ENCODE measurements around the gene PLAAT5.
"Not testable (repeated sequence)": the region's sequence is repeated elsewhere in the genome, so short reads cannot be mapped to it uniquely, and the experiment has no call there.

PLAAT5 gene, protein sequence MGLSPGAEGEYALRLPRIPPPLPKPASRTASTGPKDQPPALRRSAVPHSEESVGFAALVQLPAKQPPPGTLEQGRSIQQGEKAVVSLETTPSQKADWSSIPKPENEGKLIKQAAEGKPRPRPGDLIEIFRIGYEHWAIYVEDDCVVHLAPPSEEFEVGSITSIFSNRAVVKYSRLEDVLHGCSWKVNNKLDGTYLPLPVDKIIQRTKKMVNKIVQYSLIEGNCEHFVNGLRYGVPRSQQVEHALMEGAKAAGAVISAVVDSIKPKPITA

DNA sequence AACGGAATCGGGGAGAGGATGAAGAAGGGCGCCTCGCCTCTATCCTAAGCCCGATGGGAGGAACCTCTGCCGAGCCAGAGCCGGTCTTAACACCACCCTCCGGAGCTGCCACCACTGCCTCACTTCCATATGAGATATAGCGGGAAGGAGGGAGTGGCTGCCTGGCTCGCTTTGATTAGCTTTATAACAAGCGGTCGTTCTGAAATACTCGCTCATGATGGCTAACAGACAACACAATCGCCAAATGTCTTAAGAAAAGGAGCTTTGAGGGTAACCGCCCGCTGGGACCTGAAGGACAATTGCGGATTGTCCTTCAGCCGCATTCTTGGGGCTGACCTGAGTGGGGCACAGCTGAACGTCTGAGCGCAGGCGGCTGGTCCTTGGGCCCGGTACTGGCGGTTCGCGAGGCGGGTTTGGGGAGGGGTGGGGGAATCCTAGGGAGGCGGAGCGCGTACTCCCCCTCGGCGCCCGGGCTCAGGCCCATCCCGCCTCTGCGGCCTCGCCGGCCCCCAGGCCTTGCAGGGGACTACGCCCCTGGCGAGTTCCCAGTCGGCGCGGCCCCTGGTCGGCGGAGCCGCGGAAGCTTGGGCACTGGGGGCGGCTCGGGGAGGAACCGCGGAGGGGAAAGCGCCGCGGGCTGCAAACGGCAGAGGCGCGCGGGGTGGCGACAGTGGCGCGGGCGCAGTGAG, at the start of gene PLAAT5:
PLAAT5 (minus strand) TSS at position 617 of the 689 bp plus-strand sequence; CDS start at position 484, 133 bp downstream.
- DNase-seq = no peak

DNA sequence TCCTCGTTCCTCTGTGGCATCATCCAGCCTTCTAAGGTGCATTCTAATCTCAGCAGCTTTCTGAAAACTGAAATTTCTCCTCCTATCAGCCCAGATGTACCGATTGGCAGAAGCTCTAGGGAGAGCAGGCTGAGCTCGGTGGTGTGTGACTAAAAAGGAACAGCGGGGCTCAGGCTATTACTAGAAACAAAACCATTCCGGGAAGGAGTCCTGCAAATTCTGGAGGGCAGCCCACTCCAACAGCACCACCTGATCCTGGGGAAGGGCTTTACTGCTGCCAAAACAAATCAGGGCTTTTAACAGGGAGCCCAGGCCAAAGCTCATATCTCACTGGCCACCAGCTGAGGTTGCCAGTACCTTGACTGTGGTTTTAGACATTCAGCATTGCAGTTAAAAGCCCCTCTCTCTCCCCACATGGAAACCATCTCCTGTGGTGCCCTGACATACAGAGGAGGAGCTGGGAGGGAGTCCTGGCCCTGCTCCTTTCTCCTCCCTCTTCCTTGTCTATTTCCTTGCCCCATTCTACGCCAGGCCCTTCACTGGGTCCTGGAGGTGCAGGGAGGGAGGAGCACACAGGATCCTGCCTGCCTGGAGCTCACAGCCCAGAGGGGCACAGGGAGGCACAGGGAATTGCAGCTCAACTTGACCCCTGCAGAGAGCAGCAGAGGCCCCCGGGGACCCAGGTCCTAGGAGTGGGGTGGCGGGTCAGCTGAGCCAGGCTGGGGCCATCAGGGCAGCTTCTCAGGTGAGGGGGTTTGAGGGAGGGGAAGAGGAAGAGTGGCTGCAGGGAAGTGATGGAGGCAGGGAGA, 46.5 kb upstream of the PLAAT5 start:
- DNase-seq = no peak

DNA sequence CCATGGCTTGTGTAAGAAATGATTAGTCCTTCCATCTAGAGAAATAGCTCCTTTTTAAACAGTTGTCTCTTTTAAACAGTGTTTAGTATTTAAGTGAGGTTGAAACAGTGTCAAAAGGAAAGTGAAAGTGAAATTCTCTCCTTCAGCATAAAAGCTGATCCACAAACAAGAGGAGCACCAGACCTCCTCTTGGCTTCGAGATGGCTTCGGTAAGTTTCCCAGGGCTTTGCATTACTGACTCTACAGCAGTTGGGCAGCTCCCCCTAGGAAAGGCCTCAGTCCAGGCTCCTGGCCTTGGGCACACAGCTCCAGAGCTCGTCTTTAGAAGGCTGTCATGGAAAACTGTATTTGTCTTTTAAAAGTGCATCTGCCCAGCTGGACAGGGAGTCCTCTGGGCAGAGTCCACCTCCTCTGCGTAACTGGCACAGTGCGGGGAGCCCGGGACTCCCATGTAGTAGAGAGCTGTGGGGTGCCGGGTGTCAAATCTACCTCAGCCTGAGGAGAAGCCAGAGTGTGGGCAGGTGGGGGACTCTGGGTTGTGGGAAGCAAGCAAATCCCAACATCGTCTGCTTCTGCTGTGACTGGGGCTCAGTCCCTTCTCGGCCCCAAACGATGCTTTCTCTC, 45.8 kb upstream of the PLAAT5 start, which contains the start of gene PLAAT4:
PLAAT4 (plus strand) TSS at position 140 of the 624 bp plus-strand sequence; CDS start at position 201, 61 bp downstream.
- no peak for DNase-seq

DNA sequence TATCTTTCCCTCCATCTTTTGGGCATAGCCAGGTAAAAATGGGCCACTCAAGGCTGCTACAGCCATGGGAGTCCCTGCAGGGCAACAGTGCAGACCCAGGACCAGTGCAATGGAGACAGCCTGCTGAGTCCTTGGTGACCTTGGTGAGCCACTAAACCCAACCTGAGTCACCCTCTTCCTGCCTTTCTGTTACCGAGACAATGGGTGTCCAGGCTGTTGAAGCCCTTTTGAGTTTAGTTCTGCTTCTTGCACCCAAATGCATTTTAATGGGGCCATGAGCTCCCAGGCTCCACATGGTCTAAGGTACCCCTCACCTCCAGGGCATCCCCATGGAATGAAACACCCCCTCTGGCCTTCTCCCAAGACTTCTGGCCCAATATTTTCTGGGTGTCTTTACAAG, 44.8 kb upstream of the PLAAT5 start:
- no peak for DNase-seq

DNA sequence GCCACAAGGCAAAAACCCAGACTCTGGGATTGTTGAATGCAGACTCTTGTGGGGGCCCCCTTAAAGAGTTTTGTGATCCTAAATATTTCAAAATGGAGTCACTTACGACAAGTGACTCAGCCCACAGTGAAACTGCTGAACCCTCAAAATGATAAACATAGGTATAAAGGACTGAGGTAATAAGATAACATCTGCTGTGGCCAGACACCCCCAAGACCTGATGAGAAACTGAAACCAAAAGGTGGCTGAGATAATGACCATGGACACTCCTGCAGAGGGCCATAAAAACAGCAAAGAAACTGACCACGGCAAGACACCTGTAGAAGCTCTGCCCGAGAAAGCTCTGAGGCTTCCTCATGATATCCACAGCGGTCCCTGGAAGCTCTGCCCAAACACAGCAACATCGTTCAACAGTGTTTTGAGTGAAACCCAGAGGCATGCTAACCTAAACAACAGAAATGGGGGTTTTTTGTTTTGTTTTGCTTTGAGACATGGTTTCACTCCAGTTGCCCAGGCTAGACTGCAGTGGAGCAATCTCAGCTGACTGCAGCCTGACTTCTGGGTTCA, 44.0 kb upstream of the PLAAT5 start:
- no peak for DNase-seq

DNA sequence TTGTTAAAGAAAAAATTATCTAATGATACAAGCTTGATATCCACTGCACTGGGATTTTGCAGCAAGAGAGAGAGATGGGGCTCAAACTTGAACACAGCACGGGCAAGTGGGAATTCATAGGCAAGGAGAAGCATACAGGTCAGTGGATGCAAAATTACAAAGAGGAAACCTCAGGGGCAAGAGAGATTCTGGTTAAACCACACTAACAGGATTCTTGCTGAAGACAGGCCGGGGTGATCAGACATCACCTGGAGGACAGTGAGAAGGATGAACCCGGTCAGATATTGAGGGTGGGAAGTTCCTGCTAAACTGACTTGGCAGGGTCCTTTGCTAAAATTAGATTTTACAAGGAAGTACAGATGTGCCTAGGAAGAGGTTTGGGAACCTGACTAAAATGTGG, 43.1 kb upstream of the PLAAT5 start:
- no peak for DNase-seq

DNA sequence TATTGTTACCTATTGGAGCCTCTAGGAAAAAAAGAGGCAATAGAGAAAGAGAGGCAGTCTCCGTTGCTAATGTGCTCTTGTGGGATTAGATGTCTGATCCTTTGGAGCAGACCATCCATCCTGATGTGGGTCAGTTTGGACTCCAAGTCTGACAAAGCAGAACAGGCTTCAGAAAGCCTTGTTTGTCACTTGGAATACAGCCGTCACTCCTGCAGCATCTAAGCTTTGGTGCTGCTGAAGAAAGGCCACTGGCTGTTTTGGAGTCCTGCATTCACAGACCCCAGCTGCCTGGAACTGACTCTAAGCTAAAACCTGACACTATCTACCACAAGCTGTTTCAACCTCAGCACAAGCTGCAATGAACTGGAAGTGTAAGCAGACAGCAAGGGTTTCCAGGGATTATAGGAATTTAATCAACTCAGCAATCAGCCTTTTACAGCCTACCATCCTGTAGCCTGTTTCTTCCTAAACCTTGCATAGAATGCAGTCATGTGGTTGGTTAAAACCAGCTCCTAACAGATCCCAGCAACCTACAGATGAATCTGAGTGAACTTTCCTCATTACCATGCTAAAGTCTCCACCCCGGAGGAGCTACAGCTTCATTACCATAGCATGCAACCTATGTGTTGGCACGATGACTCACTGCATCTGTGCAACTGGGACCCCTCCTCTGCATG, 42.0 kb upstream of the PLAAT5 start:
- no peak for DNase-seq

DNA sequence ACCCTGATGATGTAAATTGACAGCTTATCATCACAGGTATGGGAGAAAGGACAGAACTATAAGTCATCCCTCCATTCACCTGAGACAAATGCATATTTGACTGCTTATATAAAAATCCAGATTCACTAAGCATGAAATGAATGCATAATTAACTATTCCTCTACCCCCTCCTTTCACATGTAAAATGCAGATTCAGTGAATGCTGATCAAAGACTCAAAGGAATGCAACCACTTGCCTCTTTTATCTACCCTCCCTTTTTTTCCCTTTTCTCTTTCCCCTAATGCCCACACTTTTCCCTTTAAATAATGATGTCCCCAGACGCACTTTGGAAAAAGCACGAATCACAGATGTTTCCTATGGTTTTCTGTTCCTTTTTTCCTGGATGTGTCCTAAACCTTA, 41.1 kb upstream of the PLAAT5 start:
- no peak for DNase-seq

DNA sequence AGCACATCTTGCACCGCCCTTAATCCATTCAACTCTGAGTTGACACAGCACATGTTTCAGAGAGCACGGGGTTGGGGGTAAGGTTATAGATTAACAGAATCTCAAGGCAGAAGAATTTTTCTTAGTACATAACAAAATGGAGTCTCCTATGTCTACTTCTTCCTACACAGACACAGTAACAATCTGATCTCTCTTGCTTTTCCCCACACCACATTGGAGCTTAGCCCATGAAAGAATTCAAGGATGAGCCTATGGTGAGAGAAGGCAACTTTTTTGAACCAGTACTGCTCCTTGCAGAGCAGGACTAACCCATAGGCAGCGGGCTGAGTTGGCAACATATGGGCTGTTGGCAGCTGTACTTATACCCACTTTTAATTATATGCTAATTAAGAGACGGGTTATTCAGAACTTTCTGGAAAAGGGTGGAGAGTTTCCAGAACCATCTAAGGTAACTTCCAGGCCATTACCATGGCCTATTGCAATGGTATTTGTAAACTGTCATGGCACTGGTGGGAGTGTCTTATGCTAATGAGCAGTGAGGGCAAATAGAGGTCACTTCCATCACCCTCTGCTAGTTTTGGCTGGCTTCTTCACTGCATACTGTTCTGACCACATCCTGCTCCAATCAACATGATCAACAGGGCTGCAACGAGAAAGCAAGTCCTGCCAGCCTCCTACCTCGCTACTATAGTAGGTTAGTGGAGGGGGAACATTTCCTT, 40.3 kb upstream of the PLAAT5 start:
- DNase-seq = peak; percentile 29

DNA sequence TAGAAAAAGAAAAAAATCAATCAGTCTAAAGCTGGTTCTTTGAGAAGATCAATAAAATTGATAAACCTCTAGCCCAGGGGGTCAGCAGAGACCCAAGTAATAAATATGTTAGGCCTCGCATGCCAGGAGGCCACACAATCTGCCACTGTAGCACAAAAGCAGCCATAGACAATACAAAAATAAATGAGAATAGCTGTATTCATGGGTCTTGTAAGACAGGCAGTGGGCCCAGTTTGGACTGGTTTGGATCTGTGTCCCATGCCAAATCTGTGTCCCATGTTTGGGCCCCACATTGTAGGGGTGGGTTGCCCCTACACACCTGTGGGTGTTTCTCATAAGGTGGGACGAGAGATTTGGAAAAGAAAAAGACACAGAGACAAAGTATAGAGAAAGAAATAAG, 39.1 kb upstream of the PLAAT5 start:
- DNase-seq = no peak

DNA sequence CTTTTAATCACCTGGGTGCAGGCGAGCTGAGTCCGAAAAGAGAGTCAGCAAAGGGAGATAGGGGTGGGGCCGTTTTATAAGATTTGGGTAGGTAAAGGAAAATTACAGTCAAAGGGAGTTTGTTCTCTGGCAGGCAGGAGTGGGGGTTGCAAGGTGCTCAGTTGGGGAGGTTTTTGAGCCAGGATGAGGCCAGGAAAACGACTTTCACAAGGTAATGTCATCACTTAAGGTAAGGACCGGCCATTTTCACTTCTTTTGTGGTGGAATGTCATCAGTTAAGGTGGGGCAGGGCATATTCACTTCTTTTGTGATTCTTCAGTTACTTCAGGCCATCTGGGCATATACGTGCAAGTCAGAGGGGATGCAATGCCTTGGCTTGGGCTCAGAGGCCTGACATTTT, 38.4 kb upstream of the PLAAT5 start:
- DNase-seq = not testable (repeated sequence)

DNA sequence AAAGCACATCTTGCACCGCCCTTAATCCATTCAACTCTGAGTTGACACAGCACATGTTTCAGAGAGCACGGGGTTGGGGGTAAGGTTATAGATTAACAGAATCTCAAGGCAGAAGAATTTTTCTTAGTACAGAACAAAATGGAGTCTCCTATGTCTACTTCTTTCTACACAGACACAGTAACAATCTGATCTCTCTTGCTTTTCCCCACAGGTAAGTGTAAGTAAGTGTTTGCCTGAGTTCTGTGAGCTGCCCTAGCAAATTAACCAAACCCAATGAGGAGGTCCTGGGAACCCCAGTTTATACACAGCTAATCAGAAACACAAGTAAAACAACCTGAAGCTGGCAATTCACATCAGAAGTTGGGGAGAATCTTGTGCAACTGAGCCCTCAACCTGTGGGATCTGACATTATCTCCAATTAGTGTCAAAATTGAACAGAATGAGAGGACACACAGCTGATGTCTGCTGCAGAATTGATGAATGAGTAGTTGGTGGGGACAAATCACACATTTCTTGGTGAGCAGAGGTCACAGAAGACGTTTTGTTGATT, 37.8 kb upstream of the PLAAT5 start:
- not testable (repeated sequence) for DNase-seq

DNA sequence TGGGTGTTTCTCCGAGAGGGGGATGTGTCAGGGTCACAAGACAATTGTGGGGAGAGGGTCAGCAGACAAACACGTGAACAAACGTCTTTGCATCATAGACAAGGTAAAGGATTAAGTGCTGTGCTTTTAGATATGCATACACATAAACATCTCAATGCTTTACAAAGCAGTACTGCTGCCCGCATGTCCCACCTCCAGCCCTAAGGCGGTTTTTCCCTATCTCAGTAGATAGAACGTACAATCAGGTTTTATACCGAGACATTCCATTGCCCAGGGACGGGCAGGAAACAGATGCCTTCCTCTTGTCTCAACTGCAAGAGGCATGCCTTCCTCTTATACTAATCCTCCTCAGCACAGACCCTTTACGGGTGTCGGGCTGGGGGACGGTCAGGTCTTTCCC, 37.2 kb upstream of the PLAAT5 start:
- not testable (repeated sequence) for DNase-seq

DNA sequence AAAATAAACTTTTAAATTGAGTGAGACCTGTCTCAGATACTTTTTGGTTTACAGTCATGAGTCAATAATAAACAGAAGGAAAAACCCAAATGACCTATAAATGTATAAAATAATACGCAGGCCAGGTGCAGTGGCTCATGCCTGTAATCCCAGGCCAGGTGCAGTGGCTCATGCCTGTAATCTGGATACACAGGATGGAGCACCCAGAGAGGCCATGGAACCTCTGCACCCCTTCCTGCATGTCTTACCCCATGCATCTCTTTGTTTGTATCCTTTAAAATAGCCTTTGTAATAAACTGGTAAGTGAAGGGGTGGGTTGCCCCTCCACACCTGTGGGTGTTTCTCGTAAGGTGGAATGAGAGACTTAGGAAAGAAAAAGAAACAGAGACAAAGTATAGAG, 36.7 kb upstream of the PLAAT5 start:
- DNase-seq = no peak

DNA sequence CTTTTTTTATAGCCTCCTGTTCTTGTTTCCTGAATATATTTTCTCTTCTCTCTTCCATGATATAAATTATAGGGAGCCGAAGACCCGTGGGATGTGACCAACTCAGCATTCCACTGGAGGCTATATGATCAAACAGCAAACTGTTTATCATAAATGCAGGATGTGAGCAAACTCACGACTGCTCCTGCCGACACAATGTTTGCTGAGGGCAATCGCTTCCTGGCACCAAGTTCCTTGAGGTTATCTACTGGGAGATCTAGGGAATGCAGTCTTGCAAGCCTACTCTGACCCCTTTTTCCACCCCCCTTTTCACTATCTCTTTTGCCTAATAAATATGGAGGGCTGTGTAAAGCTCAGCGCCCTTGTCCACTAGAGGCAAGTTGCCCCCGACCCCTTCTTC, 32.2 kb upstream of the PLAAT5 start:
- DNase-seq = no peak

DNA sequence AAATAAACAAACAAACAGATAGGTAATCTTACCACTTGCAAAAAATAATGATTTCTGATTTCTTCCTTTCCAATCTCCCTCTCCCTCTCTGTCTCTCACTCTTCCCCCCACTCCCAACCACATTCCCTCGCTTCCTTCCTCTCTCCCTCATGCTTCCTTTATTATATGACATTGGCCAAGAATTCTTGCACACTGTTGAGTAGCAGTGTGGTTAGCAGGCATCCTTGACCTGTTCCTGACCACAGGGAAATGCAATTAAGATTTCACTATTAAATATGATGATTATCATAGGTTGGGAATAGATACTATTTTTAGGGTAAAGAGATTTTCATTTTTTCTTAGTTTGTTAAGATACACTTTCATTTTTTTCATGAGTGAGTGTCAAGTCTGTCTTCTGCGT, 30.9 kb upstream of the PLAAT5 start:
- DNase-seq = no peak

DNA sequence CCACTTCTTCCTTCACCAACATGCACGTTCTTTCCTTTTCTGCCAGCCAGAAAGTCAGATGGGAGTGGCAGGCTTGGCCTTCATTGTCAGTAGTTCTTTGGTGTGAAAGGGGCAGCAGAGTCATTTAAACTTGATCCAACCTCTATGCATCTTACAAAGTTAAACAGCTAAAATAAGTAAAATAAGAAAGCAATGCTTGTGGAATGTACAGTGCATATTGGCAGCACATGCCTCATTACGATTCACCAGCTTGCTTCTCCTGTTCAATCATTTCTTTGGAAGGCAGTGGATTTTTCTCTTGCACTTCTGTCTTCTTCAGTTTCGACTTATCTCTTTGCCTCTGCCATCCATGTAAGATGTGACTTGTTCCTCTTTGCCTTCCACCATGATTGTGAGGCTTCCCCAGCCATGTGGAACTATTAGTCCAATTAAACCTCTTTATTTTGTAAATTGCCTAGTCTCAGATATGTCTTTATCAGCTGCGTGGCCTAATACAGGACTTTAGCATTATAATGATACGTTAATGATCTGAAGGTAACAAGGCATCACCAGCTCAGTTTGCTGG, 29.7 kb upstream of the PLAAT5 start:
- DNase-seq = no peak

DNA sequence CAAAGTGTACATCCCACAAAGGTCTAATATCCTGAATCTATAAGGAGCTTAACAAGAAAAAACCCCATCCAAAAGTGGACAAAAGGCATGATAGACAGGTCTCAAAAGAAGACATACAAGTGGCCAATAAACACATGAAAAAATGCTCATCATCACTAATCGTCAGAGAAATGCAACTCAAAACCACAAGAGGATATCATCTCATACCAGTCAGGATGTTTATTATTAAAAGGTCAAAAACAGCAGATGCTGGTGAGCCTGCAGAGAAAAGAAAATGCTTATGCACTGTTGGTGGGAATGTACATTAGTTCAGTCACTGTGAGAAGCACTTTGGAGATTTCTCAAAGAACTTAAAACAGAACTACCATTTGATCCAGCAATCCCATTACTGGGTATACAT, 27.6 kb upstream of the PLAAT5 start:
- no peak for DNase-seq

DNA sequence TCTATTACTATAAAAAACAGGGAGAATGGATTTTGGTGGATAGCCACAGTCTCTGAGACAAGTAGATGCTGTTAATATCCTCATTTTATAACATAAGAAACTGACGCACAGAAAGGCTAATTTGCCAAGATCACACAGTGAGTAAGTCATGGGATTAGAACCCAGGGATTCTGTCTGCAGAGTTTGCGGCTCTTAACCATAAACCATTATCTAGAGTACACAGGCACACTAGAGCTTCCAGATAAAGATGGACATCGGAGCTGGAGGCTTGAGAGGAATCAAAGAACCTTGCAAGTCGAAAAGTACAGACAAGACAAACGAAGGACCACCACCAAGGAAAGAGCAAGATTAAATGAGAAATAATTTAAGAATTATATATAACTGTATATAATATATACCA, 26.2 kb upstream of the PLAAT5 start:
- no peak for DNase-seq

DNA sequence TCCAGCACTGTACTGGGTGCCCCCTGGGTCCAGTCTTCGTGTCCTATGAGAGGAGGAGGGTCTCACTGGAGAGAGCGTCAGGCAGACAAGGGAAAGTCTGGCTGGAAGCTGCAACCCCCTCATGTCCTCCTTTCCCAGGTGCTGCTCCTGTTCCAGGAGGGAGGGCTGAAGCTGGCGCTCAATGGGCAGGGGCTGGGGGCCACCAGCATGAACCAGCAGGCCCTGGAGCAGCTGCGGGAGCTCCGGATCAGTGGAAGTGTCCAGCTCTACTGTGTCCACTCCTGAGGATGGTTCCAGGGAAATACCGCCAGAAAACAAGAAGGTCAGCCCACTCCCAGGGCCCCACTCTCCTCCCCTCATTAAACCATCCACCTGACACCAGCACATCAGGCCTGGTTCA, 25.1 kb upstream of the PLAAT5 start:
- no peak for DNase-seq

DNA sequence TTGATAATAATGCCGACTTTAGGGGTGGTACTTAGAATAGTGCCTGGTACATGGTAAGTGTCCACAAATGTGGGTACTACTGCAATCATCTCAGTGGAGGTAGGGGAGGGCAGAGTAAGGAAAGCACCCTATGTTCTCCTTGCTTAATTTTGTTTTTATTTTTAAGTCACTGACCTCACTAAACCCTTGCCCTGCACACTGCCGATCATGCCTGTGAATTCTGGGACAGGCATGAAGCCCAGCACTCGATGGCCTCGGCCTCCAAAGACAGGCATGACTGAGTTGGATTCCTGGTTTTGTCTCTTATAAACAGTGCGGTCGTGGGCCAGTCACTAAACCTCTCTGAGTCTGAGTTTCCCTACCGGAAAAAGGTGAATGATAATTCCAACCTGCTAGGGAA, 21.8 kb upstream of the PLAAT5 start:
- no peak for DNase-seq
